HL-60 (cell line): ENCODE results near the gene KLHL18.

Experiments used
- DNase-seq, 2 experiments: peaks; one replicate each; pipeline ENCODE4 v3.0.0-alpha.2; 2010 to 2020; ENCODE audit warnings: low read depth in 1 of 2, low spot score in 1 of 2
- H3K27ac ChIP-seq: fragments of 250-450 bp; sonication (Bioruptor Pico); replicated peaks from 2 replicates; pipeline ENCODE4 v1.5.1; 2020; ENCODE audit warnings: mild to moderate bottlenecking, moderate library complexity
- H3K27me3 ChIP-seq: fragments of 250-450 bp; sonication (Bioruptor Pico); 2 replicates; pipeline ENCODE4 v1.5.1; 2021; ENCODE audit warnings: mild to moderate bottlenecking, moderate library complexity; ENCODE audit not compliant: insufficient read depth, poor library complexity, severe bottlenecking
- H3K4me3 ChIP-seq: replicated peaks from 2 replicates; pipeline ENCODE4 v1.5.1; 2011; ENCODE audit warnings: mild to moderate bottlenecking, control low read depth, low read length; ENCODE audit not compliant: insufficient read depth
- CTCF ChIP-seq: IDR thresholded peaks from one replicate; pipeline ENCODE4 v1.5.1; 2011; ENCODE audit warnings: low read length, control low read depth, inconsistent platforms; ENCODE audit not compliant: insufficient read depth
- GABPA ChIP-seq: IDR thresholded peaks from 2 replicates; pipeline ENCODE4 v1.6.1; 2012; ENCODE audit warnings: low read depth
- POLR2AphosphoS5 ChIP-seq: IDR thresholded peaks from 2 replicates; pipeline ENCODE4 v1.6.1; 2012; ENCODE audit warnings: low read depth
- REST ChIP-seq: IDR thresholded peaks from 2 replicates; pipeline ENCODE4 v1.6.1; 2012; ENCODE audit warnings: low read depth; ENCODE audit not compliant: insufficient replicate concordance
- SPI1 ChIP-seq: IDR thresholded peaks from 2 replicates; pipeline ENCODE4 v1.6.1; 2012; ENCODE audit warnings: low read depth, mild to moderate bottlenecking, borderline replicate concordance

KLHL18 gene

GRCh38 chr3:47340866-47341265, 58.1 kb downstream of the KLHL18 start:
- TF ChIP-seq POLR2AphosphoS5 (no peak), GABPA (no peak), SPI1 (no peak), CTCF (no peak), REST (no peak)
- Histone ChIP-seq H3K4me3 (no peak overlapping the region), H3K27me3 (no peaks in the 10 kb centered on the region), H3K27ac (no peak overlapping the region)
- no peak for DNase-seq

- no peak for DNase-seq
- no peaks in the 10 kb centered on the region for H3K27me3 ChIP-seq
- TF ChIP-seq GABPA (no peak), POLR2AphosphoS5 (no peak), SPI1 (no peak), CTCF (no peak), REST (no peak)
- H3K4me3 ChIP-seq, result no peak overlapping the region
- no peak overlapping the region for H3K27ac ChIP-seq
These were observed 59.4 kb downstream of the KLHL18 start for GRCh38 chr3:47342151-47342550.

GRCh38 chr3:47342812-47343211, 60.1 kb downstream of the KLHL18 start:
- TF ChIP-seq POLR2AphosphoS5 (no peak), SPI1 (no peak), REST (no peak), CTCF (no peak), GABPA (no peak)
- H3K27me3 ChIP-seq, result no peaks in the 10 kb centered on the region
- no peak for DNase-seq
- no peak overlapping the region for H3K27ac ChIP-seq
- no peak overlapping the region for H3K4me3 ChIP-seq
